ENCODE results near the gene AGMO.

AGMO gene

DNA sequence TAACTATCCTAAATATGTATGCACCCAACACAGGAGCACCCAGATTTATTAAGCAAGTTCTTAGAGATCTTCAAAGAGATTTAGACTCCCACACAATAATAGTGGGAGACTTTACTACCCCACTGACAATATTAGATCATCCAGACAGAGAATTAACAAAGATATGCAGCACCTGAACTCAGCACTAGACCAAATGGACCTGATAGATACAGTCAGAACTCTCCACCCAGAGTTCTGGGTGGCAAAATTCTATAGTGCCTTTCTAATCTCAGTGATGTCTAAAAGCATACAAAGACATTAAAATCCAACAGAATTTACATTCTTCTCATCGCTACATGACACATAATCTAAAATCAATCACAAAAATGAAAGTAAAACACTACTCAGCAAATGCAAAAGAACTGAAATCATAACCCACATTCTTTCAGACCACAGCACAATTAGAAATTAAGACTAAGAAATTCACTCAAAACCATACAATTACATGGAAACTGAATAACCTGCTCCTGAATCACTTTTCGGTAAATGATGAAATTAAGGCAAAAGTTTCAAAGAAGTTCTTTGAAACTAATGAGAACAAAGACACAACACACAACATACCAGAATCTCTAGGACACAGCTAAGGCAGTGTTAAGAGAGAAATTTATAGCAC is 183.2 kb downstream of the AGMO start:
- no peaks in the 10 kb centered on the region for H3K4me1 ChIP-seq (ENCODE audit: control insufficient read depth, low read depth, low read length)
- H3K9ac ChIP-seq (ENCODE audit: low read length), result no peak overlapping the region
- H3K4me3 ChIP-seq (ENCODE audit: low read length), result no peak overlapping the region
- H3K9me3 ChIP-seq (ENCODE audit: control insufficient read depth, low read depth, low read length), result no peaks in the 10 kb centered on the region
- H3K36me3 ChIP-seq (ENCODE audit: control insufficient read depth, low read depth, low read length), result no peaks in the 10 kb centered on the region
- H3K27me3 ChIP-seq (ENCODE audit: control insufficient read depth, insufficient read depth, low read length), result no peaks in the 10 kb centered on the region
- H3K27ac ChIP-seq (ENCODE audit: low read length), result no peak overlapping the region

DNA sequence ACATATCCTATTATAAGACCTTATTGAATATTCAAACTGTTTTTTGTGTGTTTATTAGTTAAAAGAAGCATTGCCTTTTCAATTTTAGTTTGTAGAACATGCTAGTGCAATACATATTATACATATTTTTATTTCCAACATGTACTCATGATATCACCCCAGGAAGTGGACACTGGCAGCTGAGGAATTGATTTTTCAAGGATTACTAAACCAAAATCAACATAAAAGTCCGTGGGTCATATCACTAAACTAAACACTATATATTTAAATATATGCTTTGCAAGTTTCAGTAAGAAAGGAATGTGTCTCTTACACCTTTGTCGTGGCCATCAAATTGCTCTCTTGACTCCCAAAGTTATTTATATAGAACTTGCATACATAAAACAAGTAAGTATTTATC is 185.2 kb downstream of the AGMO start:
- Histone ChIP-seq H3K27me3 (ENCODE audit: control insufficient read depth, insufficient read depth, low read length) (no peaks in the 10 kb centered on the region), H3K9me3 (ENCODE audit: control insufficient read depth, low read depth, low read length) (no peaks in the 10 kb centered on the region), H3K4me1 (ENCODE audit: control insufficient read depth, low read depth, low read length) (no peaks in the 10 kb centered on the region), H3K27ac (ENCODE audit: low read length) (no peak overlapping the region), H3K36me3 (ENCODE audit: control insufficient read depth, low read depth, low read length) (no peaks in the 10 kb centered on the region), H3K4me3 (ENCODE audit: low read length) (no peak overlapping the region), H3K9ac (ENCODE audit: low read length) (no peak overlapping the region)

DNA sequence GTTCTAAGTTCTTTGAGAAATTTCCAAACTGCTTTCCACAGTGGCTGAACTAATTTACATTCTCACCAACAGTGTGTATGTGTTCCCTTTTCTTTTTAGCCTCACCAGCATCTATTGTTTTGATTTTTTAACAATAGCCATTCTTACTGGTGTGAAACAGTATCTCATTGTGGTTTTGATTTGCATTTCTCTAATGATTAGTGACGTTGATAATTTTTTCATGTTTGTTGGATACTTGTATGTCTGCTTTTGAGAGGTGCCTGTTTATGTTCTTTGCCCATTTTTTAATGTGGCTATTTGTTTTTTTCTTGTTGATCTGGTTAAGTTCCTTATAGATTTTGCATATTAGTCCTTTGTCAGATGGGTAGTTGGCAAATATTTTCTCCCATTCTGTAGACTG is 191.4 kb downstream of the AGMO start:
- H3K27me3 ChIP-seq (ENCODE audit: control insufficient read depth, insufficient read depth, low read length), result no peaks in the 10 kb centered on the region
- H3K36me3 ChIP-seq (ENCODE audit: control insufficient read depth, low read depth, low read length), result no peaks in the 10 kb centered on the region
- H3K4me3 ChIP-seq (ENCODE audit: low read length), result no peak overlapping the region
- H3K4me1 ChIP-seq (ENCODE audit: control insufficient read depth, low read depth, low read length), result no peaks in the 10 kb centered on the region
- H3K9me3 ChIP-seq (ENCODE audit: control insufficient read depth, low read depth, low read length), result no peaks in the 10 kb centered on the region
- no peak overlapping the region for H3K9ac ChIP-seq (ENCODE audit: low read length)
- H3K27ac ChIP-seq (ENCODE audit: low read length), result no peak overlapping the region

DNA sequence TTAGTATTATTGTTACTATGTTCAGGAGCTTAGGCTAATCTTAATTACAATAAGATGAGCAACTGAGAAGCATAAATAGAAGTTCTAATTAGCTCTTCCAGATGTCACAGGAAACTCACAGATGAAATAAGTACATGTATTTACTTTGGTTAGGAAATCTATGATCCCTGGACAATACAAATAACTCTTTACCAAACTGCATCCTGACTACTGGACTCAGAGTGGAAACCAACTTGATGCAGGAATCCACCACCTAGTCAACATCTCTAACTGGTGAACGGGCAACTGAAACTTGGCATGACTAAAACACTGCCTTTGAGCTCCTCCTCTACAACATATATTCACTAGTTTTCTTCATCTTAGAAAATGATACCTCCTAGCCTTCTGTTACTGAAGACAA is 193.2 kb downstream of the AGMO start:
- H3K9me3 ChIP-seq (ENCODE audit: control insufficient read depth, low read depth, low read length), result no peaks in the 10 kb centered on the region
- no peaks in the 10 kb centered on the region for H3K27me3 ChIP-seq (ENCODE audit: control insufficient read depth, insufficient read depth, low read length)

DNA sequence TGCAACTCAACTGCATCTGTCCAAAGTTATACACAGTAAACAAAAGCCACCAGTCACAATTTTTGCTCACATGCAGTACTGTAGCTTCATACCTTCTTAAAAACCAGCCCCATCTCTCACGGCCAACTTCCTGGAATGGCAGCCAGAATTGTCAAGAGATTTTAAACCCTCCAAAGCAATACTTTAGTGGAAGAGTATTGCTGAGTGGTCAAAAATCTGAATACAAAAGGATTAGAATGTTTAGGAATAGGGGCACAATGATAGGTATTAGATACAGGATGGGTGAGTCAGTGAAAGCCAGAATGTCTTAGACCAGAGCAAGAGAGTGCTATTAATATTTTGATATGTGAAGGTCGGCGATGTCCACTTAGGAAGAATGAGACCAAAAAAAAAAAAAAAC is 193.9 kb downstream of the AGMO start:
- Histone ChIP-seq H3K4me3 (ENCODE audit: low read length) (no peak overlapping the region), H3K27me3 (ENCODE audit: control insufficient read depth, insufficient read depth, low read length) (no peaks in the 10 kb centered on the region), H3K4me1 (ENCODE audit: control insufficient read depth, low read depth, low read length) (no peaks in the 10 kb centered on the region), H3K36me3 (ENCODE audit: control insufficient read depth, low read depth, low read length) (no peaks in the 10 kb centered on the region), H3K9me3 (ENCODE audit: control insufficient read depth, low read depth, low read length) (no peaks in the 10 kb centered on the region), H3K9ac (ENCODE audit: low read length) (no peak overlapping the region), H3K27ac (ENCODE audit: low read length) (no peak overlapping the region)

More for the DNA sequence above, 193.2 kb downstream of the AGMO start:
- no peaks in the 10 kb centered on the region for H3K36me3 ChIP-seq (ENCODE audit: control insufficient read depth, low read depth, low read length)
- H3K27ac ChIP-seq (ENCODE audit: low read length), result no peak overlapping the region
- no peak overlapping the region for H3K4me3 ChIP-seq (ENCODE audit: low read length)
- no peaks in the 10 kb centered on the region for H3K4me1 ChIP-seq (ENCODE audit: control insufficient read depth, low read depth, low read length)
- no peak overlapping the region for H3K9ac ChIP-seq (ENCODE audit: low read length)

DNA sequence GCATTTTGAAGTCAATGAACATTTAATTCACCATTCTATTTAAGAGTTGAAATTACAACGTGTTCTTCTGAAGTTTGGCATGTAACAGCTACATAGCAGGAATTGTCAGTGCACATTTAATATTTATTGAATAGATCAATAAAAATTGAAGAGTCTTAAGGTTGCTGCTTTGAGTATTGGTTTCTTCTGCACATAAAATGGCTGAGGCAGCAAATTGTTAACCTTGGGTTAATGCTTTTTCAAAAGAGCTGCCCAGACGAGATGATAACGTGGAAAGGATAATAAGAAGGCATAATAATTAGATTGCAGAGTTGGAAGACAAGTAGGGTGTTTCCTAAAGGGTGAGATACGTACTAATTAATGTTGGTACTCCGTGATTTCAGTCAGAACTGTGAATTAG is 203.7 kb downstream of the AGMO start:
- Histone ChIP-seq H3K9me3 (ENCODE audit: control insufficient read depth, low read depth, low read length) (no peaks in the 10 kb centered on the region), H3K27ac (ENCODE audit: low read length) (no peak overlapping the region), H3K27me3 (ENCODE audit: control insufficient read depth, insufficient read depth, low read length) (no peaks in the 10 kb centered on the region), H3K9ac (ENCODE audit: low read length) (no peak overlapping the region), H3K4me3 (ENCODE audit: low read length) (no peak overlapping the region), H3K4me1 (ENCODE audit: control insufficient read depth, low read depth, low read length) (peaks cover 4% of the 10 kb centered on the region), H3K36me3 (ENCODE audit: control insufficient read depth, low read depth, low read length) (no peaks in the 10 kb centered on the region)

DNA sequence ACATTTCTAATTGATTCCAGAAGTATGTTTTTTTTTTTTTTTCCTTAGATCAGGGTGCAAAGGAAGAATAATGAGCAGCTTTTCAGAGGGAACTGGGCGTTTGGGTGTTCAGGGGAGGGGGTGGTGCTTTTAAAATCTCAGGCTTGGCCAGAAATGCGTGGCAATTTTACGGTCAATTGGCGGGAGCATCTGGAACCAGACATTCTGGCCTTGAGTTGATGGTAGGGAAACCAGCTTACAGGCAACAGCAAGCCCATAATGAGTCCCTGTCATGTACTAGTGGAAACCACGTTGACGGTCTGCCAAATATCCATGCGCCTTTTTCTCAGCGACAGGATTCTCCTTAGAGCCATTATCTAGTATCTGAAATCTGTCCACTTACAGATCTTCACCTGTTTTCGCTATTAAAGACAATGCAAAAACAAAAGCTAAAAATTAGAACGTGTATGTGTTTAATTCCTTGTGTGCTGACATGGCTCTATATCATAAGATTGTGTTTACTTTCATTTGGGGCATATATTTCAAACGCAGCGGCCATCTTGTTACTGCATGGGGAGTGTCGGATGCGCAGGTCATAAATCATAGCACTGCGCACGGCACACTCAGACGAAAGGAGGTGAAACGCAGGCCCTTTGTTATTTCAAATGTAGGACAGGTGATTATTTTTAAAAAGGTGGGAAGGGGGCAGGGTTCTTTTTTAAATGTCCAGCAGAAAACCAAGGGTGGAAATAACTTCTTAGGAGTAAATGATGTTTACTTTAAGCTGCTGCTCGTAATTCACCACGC is 209.2 kb downstream of the AGMO start:
- H3K4me3 ChIP-seq (ENCODE audit: low read length), result no peak overlapping the region
- H3K27ac ChIP-seq (ENCODE audit: low read length), result no peak overlapping the region
- peaks cover 3% of the 10 kb centered on the region for H3K4me1 ChIP-seq (ENCODE audit: control insufficient read depth, low read depth, low read length)
- no peaks in the 10 kb centered on the region for H3K27me3 ChIP-seq (ENCODE audit: control insufficient read depth, insufficient read depth, low read length)
- H3K9ac ChIP-seq (ENCODE audit: low read length), result no peak overlapping the region
- no peaks in the 10 kb centered on the region for H3K36me3 ChIP-seq (ENCODE audit: control insufficient read depth, low read depth, low read length)
- H3K9me3 ChIP-seq (ENCODE audit: control insufficient read depth, low read depth, low read length), result no peaks in the 10 kb centered on the region

DNA sequence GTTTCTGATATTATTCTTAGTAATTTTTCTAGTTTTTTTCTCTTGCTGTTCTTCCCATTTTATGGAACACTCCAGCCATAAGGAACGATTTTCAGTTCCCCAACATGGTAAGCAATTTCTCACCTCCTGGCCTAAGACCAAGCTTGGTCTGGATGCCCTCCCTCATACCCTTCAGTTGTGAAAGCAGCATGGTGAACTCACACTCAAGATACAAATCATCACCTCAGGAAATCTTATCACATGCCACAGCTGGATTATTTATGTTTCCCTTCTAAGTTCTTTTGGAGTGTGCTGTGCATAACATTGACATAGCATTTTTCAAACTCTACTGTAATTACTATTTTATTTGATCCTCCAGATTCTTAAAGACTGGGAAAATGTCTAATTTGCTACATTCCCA is 216.6 kb downstream of the AGMO start:
- no peaks in the 10 kb centered on the region for H3K9me3 ChIP-seq (ENCODE audit: control insufficient read depth, low read depth, low read length)

DNA sequence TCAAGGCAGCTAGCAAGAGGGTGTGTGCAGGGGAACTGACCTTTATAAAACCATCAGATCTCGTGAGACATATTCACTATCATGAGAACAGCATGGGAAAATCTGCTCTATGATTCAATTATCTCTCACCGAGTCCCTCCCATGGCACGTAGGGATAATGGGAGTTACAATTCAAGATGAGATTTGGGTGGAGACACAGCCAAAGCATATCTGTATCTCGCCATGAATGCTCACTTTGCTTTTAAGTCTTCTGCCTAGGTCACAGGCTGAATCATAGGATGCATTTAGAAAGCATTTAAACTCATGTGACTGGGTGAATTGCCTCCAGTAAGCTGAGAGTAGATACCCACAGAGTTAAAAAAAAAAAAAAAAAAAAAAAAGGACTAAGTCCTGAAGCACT is 220.0 kb downstream of the AGMO start:
- Histone ChIP-seq H3K36me3 (ENCODE audit: control insufficient read depth, low read depth, low read length) (no peaks in the 10 kb centered on the region), H3K27ac (ENCODE audit: low read length) (no peak overlapping the region), H3K4me3 (ENCODE audit: low read length) (no peak overlapping the region), H3K9ac (ENCODE audit: low read length) (no peak overlapping the region), H3K4me1 (ENCODE audit: control insufficient read depth, low read depth, low read length) (no peaks in the 10 kb centered on the region), H3K9me3 (ENCODE audit: control insufficient read depth, low read depth, low read length) (peaks cover 8% of the 10 kb centered on the region), H3K27me3 (ENCODE audit: control insufficient read depth, insufficient read depth, low read length) (no peaks in the 10 kb centered on the region)

More for the DNA sequence above, 216.6 kb downstream of the AGMO start:
- no peaks in the 10 kb centered on the region for H3K36me3 ChIP-seq (ENCODE audit: control insufficient read depth, low read depth, low read length)
- no peak overlapping the region for H3K9ac ChIP-seq (ENCODE audit: low read length)
- no peaks in the 10 kb centered on the region for H3K27me3 ChIP-seq (ENCODE audit: control insufficient read depth, insufficient read depth, low read length)
- no peak overlapping the region for H3K4me3 ChIP-seq (ENCODE audit: low read length)
- no peak overlapping the region for H3K27ac ChIP-seq (ENCODE audit: low read length)
- no peaks in the 10 kb centered on the region for H3K4me1 ChIP-seq (ENCODE audit: control insufficient read depth, low read depth, low read length)

DNA sequence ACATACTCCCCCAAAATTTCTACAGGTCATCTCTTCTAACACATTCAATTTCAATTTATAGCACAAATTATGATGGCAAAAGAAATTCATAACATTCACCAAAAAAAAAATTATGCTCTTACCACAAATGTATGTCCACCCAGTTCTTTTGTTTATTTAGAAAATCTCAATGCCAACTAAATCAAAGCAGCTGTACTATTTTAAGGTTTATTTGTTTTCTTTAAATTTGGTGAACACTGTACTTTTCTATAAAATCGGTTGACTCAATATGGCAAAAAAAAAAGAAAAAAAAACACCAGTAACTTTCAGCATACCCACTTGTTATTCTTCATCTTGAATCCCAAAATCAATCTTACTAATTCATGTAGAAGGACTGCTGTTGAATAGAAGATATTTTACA is 225.7 kb downstream of the AGMO start:
- no peak overlapping the region for H3K27ac ChIP-seq (ENCODE audit: low read length)
- H3K9ac ChIP-seq (ENCODE audit: low read length), result no peak overlapping the region
- H3K4me1 ChIP-seq (ENCODE audit: control insufficient read depth, low read depth, low read length), result peaks cover 27% of the 10 kb centered on the region
- H3K36me3 ChIP-seq (ENCODE audit: control insufficient read depth, low read depth, low read length), result no peaks in the 10 kb centered on the region
- H3K27me3 ChIP-seq (ENCODE audit: control insufficient read depth, insufficient read depth, low read length), result no peaks in the 10 kb centered on the region
- no peak overlapping the region for H3K4me3 ChIP-seq (ENCODE audit: low read length)
- peaks cover 8% of the 10 kb centered on the region for H3K9me3 ChIP-seq (ENCODE audit: control insufficient read depth, low read depth, low read length)

DNA sequence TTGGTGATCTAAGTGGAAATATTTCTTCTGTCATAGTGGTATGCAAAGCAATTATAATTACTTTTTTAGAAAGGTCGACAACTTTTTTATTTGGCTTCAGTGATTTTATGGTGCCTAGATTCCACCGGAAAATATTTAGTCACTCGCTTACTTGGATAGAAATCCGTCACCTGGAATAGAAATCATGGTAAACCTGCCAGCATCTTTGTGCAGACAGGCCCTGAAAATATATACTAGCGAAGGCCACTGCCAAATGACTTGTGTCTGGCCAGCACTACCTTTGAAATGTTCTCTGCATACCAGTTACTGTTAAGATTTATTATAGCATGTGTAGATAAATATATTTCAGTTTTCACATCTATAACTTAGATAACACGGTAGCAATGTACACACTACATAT is 226.4 kb downstream of the AGMO start:
- Histone ChIP-seq H3K27me3 (ENCODE audit: control insufficient read depth, insufficient read depth, low read length) (no peaks in the 10 kb centered on the region), H3K27ac (ENCODE audit: low read length) (no peak overlapping the region), H3K9ac (ENCODE audit: low read length) (no peak overlapping the region), H3K36me3 (ENCODE audit: control insufficient read depth, low read depth, low read length) (no peaks in the 10 kb centered on the region), H3K4me1 (ENCODE audit: control insufficient read depth, low read depth, low read length) (peaks cover 34% of the 10 kb centered on the region), H3K9me3 (ENCODE audit: control insufficient read depth, low read depth, low read length) (peaks cover 8% of the 10 kb centered on the region), H3K4me3 (ENCODE audit: low read length) (no peak overlapping the region)

Data from iPS-18a (cell line).